GM18498 (cell line): ENCODE data around the gene RNPEPL1.

Source experiments
- ATAC-seq: cut with Tn5 transposase; IDR thresholded peaks from one replicate; pipeline ENCODE4 v1.9.1; 2021; ENCODE audit warnings: mild to moderate bottlenecking, moderate library complexity; ENCODE audit not compliant: unreplicated experiment

RNPEPL1 gene

DNA sequence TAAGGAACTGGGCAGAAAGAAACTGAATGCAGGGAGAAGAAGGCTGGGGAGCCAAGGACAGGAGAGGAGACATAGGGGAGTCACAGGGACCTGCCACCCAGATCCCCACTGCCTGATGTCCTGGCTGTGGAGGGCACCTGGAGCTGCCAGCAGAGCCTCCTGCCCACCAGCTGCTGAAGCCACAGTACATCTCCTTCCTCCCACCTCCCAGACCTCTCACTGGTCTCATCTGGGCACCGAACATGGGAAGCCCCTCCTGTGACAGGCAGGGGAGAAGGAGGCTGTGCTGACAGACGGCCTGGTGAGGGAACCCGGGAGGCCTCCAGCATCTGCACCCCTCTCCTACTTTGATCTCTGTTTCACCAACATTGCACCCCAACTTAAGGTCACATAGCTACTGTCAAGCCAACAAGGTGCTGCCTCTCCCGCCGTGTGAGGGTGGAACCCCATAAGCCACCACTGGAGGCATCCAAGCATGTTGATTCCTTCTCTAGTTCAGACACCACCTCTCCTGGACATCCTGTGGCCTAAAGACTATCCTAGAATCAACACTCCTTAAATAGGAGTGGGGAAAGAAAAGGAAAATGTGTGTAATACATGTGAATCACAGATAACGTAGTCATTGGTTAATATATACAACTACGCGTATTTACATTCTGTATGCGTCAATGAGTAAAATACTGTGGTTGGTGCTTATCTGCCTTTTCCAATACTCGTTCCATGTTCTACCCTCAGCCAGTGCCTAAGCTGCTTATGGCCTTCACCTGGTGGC is 3.5 kb upstream of the RNPEPL1 start:
- ATAC-seq: no peak

DNA sequence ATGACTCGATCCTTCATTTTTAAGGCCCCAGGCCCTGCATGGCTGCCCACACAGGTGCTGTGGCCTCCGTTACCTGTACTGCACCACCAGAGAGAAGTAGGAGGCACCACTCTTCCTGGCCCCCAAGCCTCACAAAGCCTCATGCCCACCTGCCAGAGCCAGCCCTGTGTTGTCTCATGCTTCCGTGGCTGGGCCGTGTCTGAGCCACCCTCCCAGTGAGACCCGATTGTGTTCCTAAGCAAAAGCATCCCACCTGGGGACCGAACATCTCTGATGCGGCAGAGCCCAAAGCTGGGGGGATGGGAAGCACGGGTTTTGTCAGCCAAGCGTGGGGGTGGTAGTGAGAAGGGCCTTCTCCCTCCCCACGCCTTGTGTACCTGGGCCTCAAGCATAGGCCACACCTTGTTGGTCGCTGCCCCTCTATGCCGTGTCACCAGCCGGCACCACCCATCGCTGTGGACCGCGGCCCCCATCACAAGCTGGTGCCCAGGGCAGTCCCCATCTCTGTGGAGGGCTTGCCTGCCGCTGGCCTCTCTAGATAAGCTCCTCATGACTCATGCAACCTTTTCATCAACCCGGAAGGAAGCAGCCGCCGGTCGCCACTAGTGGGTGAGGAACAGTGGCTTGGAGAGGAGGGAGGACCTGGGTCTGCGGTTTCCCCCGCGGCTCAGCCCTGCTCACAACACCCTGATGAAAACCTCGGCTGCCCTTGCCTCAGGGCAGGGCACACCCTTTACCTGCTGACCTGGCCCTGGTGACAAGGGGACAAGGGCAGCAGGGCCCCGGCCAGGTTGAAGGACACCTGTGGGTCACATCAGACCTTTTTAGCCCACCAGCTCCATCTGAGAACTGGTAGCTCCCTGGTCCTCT is 2.7 kb upstream of the RNPEPL1 start:
- peak; percentile 37 for ATAC-seq

DNA sequence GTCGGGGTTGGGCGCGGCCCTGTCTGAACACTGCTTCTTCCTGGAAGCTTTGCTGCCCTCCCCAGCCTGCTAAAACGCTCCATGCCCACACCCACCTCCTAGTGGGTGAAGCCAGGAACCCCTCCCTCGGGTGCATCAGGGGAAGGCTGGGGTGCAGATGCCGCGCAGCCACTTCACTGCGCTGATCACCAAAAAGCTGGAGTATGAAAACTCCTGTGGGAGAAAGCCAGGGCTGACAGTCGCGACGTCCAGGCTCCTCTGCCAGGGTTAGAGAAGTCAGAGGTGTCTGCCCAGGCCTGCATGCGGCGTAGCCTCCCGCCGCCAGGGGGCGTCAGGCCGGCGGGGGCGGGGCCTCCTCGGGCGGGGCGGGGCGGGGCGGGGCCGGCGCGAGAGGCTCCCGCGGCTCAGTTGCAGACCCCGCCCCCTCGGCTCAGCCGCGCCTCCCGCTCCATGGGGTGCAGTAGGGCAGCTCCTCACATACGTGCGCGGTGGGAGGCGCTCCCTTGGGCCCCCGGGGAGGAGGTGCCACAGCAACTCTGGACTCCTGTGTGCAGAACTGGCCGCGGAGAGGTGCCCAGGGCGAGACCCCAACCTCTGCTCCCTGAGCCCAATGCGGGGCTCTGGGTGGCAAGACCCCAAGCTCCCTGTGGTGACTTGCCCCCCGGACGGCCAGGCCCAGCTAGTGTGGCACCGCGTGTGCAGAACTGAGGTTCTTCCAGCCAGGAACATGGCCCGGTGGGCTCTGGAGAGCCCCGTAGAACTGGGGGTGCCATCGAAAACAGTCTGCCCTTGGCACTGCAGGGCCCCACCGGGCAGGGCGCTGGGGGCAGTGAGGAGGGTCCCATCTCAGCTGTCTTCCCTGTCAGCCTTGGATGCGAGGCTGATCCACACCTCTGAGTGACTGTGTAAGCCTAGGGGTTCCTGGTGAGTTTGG is 1.8 kb upstream of the RNPEPL1 start:
- ATAC-seq: peak; percentile 55

DNA sequence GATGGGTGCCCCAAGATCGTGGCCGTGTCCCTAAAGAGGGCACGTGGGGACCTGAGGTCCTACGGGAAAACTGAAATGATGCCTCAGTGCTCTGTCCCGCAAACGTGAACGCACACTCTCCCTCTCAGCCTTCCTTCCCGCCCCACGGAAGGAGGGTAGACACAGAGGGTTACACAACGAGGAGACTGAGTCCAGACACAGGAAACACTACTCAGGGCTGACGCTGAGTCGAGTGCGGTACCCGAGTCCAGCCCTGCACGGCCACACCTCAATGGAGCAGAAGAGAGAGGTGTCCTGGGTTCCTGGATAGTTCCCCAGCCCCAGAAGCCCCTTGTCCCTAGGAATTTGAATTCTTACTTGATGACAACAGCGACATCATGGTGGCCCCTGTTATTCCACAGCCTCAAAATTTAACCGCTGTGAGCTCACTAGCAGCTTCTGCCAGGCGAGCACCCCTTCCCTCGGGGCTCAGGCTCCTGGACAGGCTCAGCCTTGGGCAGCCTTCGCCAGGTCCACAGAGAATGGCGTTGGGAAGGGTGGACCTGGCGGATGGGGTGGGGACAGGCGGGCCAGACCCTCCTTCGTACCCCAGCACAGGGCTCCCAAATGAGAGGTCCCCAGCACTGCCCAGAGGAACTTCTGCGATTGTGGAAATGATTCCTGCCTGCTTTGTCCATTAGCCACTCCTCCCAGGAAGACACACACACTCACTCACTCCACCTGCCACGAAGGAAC is 980 bp upstream of the RNPEPL1 start:
- ATAC-seq: no peak

DNA sequence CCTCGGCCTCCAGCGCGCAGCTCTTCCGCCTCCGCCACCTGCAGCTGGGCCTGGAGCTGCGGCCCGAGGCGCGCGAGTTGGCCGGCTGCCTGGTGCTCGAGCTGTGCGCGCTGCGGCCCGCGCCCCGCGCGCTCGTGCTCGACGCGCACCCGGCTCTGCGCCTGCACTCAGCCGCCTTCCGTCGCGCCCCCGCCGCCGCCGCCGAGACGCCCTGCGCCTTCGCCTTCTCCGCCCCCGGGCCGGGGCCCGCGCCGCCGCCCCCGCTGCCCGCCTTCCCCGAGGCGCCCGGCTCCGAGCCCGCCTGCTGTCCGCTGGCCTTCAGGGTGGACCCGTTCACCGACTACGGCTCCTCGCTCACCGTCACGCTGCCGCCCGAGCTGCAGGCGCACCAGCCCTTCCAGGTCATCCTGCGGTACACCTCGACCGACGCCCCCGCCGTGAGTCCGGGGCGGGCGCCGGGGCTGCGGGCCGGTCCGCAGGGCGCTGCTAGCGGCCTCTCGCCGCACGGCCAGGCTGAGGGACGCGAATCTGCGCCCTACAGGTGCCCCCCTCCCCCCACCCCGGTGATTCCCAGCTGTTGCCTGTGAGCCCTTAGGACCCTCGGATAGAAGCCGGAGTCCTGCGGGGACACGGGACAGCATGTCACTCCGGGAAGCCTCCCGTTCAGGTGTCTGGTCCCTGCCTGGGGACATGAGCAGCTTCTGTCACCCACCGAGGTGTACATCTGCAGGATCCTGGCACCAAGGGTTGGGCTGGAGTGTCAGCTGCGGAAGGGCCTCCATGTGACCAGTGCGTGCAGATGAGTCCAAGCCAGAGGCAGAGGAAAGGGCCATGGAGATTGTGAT is 616 bp downstream of the RNPEPL1 start:
- peak; percentile 24 for ATAC-seq

DNA sequence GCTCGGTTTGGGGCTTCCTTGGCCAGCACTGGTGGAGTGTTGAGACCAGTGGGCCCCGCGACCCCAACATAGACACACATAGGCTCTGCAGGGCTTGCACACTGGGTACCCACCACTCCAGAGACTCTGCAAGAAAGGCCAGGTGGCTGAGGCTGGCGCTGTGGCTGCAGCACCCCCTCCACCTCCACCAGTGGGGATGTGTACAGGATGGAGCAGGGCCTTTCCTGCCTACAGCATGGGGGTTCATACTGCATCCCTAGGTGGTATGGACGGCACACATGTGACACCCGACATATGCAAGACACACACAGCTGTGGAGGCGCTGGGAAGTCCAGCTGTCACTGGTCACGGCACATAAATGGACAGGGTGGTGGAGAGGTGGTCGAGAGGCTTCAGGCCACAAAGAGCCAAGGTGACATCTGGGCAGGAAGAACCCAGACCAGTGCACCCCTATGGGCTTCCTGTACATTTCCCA is 1.3 kb downstream of the RNPEPL1 start:
- ATAC-seq: no peak

DNA sequence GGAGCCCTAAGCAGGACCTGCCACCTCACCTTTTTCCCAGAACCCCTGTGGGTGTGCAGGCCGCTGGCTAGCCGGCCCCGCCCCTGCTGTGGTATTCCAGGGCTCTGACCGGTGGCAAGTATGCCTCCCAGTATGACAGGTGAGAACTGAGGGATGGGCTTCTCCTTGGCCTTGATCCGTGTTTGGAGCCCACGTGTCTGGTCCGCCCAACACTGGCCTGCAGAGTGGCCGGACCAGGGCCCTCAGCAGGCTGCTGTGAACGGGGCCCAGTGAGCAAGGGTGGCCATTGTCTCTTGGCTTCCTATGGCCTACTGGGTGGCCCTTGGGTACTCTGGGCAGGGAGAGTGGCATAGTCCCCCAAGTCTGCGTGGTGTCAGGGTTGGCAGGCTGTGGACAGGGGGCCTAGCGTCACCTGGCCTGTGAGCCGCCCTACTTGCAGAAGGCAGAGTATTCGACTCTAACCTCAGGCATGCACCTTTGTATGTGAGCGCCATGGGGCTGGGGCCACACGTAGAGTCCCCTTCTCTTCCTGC is 1.8 kb downstream of the RNPEPL1 start:
- ATAC-seq: no peak

DNA sequence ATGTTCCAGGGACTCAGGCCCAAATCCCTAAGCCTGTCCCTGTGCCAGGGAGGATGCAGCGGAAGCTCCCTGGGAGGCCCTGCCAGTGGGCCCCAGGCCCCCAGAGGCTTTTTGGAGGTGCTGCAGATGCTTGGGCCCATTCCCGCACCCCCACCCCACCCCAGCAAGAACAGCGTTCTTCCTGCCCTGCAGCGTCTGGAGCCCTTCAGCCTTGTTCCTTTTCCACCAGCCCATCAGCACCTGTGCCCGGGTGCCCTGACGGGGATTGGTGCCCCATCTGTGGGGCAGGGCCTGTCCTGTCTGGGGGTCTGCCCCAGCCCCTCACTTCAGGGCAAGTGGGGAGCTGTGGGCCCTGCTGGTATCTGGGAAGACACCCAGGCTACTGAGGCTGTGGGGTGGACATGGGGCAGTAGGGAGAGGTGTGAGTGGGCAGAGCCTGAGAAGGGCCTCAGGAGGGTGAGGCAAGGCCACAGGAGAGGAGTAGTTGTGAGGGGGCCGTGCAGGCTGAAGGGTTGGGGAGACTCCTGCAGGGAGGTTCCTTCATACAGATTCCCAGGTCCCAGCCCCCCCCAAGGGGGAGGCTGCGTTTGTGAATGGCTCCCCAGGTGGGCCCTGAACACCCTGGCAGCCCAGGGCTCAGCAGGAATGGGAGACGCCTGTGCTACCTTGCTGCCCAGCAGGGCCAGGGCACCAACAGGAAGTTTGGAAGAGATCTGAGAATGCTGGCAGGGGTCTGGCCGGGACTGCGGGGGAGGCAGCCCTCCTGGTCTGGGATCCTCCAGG is 2.4 kb downstream of the RNPEPL1 start:
- no peak for ATAC-seq

DNA sequence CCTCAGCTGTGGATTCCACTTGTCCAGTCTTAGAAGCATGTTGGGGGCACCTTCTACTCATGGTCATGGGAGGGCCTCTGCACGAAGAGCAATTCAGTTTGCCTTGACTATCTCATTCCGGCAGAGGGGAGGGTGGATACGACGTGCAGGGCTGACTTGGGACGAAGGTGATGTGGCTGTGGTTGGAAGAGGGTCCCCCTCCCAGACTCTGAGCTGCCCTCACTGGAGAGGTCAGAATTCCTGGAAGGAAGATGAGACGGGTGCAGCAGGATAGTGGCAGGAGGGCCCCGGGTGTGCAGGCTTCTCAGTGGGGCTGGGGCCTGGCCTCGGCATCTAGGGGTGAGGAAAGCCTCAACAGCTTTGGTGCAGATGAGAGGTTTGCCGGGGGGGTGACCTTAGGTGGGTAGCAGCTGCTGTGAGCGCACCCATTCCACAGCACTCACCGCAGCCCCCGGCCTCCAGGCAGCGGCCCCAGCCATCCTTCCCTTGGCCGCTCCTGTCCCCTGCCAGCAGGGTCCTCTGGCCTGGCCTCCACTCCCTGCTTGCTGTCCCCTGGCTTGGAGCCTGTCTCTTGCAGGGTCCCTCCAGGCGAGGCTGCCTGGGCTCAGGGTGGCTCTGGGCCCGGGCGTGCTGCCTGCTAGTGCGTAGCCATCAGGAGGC is 3.2 kb downstream of the RNPEPL1 start:
- no peak for ATAC-seq

DNA sequence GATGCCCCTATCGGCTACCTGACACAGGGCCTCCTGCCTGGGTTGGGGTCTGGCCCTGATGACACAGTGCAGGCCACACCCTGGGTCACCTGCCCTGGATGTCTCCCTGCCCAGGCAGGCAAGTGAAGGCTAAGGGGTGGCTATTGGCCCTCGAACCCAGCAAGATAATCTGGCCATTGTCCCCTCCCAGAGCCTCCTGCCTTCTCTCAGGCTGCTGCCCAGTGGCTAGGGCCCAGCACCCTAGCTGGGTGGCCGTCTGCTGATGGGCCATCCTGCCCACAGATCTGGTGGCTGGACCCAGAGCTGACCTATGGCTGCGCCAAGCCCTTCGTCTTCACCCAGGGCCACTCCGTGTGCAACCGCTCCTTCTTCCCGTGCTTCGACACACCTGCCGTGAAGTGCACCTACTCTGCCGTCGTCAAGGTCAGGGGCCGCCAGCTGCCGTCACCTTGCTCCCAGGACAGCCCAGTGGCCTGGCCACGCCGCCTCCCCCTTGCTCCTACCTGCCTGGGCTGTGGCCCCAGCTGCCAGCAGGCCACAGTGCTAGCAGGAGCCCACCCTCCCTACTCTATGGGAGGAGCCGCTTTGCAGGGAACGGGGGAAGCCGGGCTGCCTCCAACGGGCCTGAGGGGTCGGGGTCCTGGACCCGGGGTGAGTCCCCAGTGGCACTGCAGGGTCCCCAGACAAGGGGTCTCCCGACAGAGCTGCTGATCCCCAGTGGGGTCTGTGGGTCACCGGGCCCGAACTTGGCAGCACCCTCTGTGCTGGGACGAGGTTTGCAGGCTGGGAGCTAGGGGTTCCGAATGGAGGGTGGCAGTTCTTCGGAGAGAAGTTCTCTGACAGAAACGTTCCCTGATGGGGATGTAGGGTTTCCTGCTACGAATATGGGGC is 4.1 kb downstream of the RNPEPL1 start:
- ATAC-seq: no peak

DNA sequence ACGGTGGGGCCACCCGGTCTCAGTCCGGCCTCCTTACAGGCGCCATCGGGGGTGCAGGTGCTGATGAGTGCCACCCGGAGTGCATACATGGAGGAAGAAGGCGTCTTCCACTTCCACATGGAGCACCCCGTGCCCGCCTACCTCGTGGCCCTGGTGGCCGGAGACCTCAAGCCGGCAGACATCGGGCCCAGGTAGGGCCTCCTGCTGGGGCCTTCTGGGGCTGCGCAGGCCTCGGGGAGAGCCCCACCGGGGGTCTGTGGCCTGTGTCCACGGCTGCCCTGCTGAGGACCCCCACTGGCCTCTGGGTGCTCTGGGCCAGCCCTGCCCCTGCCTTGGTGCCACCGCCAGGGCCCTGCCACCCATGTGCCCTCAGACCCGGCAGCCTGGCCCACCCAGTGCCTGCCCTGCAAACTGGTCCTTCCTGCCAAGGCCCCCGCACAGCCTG is 4.8 kb downstream of the RNPEPL1 start:
- ATAC-seq: no peak

DNA sequence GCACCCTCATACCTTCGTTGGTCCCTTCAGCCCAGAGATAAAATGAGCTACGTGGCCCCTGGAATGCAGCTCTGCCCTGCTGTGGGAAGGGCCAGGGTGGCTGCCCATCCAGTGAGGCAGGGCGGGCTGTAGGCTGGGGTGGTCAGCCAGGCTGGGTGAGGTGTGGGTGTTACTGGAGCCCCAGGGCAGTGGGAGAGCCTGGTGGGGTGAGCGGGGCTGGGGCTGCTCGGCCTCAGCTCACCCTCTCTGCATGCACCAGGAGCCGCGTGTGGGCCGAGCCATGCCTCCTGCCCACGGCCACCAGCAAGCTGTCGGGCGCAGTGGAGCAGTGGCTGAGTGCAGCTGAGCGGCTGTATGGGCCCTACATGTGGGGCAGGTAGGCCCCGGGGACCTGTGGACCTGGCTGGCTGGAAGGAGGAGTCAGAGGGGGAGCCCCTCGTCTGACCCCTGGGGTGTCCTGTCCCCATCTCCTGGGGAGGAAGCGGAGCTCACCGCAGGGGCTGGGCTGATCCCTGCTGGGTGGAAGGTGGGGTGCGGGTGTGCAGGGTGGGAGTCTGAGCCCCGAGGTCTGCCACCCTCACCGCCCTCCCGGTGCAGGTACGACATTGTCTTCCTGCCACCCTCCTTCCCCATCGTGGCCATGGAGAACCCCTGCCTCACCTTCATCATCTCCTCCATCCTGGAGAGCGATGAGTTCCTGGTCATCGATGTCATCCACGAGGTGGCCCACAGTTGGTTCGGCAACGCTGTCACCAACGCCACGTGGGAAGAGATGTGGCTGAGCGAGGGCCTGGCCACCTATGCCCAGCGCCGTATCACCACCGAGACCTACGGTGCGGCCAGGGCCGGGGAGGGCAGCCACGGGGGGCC is 5.5 kb downstream of the RNPEPL1 start:
- no peak for ATAC-seq

DNA sequence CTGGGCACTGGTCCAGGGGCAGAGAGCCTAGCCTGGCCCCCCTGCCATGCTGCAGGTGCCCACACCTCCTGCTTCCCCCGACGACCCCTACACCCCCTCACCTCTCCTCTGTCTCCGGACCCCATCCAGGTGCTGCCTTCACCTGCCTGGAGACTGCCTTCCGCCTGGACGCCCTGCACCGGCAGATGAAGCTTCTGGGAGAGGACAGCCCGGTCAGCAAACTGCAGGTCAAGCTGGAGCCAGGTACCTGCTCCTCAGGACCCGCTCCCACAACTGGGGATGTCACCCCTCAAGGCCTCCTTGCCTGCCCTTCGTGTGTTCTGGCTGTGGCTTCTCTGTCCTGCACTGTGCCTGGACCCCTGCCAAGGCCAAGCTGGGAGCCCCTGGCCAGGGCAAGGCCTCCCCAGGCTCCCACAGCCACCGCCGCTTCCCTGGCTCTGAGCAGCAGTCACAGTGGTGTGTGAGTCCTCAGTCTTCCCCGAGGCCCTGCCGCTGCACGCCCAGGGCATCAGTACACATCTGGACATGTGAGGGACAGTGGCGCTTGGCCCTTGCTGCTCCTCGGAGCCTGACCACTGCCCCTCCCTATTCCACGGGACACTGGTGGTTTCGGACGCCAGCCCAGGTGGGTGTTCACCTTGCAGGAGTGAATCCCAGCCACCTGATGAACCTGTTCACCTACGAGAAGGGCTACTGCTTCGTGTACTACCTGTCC is 6.3 kb downstream of the RNPEPL1 start:
- ATAC-seq: no peak

DNA sequence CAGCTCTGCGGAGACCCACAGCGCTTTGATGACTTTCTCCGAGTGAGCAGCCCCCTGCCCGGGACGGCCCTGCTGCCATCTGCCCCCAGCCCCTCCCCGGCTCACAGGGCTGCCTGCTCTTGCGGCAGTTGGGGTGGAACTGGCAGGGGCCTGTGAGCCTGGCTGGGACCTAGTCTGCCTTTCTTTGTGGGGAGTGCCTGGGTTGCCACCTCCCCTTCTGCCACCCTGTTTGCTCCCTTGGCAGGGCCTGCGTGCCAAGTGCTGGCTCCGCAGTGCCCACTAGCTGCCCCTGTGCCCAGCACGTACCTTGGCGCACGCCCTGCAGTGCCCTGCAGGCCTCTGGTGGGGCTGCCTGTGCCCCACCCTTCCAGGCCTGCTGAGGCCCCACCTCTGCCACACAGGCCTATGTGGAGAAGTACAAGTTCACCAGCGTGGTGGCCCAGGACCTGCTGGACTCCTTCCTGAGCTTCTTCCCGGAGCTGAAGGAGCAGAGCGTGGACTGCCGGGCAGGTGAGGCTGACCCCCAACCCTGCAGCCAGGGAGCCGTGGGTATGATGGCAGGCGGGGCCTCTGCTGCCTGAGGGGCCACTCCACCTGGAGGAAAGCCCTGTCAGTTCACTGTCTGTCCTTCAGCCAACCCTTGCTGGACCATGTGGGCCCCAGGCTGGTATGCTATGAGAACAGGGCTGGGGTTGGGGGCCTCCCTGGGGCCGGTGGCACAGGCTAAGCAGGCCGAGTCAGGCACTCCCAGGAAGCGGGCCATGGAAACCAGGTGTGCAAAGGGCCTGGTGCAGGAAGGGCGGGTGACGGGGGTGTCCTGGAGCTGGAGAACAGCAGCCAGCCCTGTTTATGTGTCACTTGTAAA is 7.0 kb downstream of the RNPEPL1 start:
- ATAC-seq: no peak
